ENCODE measurements around the gene ZNF524.

GRCh38 chr19:55591555-55591954, 8.5 kb upstream of the ZNF524 start:
- no peak for TF ChIP-seq EZH2 (IDR thresholded peaks at IDR 0.05; ENCODE audit: insufficient read depth, poor library complexity, severe bottlenecking)
- TF ChIP-seq EZH2phosphoT487 (IDR thresholded peaks at IDR 0.05; ENCODE audit: insufficient read depth, low read depth), result no peak

All from GM23248 (cell line).